Renal pelvis (tissue), 4 donors: ENCODE data around the gene STEAP3. TPM values are rescaled to one million over a fixed set of nuclear protein-coding genes. Genes with fewer than 3 reads are reported as not detected.

Experiments
- DNase-seq: peaks from one replicate; pipeline ENCODE4 v3.0.0-alpha.2; 2013
- polyA plus RNA-seq, 3 donors: library from polyadenylated mRNA; unstranded; fragments of 120-200 nt; gene quantifications; one replicate each; pipeline ENCODE4 v1.2.1, GENCODE V29; 2013; ENCODE audit not compliant: insufficient read length in 3 of 3

Gene STEAP3
- polyA plus RNA-seq, 3 donors = 1.4 to 1.6 (median 1.5) TPM

DNA sequence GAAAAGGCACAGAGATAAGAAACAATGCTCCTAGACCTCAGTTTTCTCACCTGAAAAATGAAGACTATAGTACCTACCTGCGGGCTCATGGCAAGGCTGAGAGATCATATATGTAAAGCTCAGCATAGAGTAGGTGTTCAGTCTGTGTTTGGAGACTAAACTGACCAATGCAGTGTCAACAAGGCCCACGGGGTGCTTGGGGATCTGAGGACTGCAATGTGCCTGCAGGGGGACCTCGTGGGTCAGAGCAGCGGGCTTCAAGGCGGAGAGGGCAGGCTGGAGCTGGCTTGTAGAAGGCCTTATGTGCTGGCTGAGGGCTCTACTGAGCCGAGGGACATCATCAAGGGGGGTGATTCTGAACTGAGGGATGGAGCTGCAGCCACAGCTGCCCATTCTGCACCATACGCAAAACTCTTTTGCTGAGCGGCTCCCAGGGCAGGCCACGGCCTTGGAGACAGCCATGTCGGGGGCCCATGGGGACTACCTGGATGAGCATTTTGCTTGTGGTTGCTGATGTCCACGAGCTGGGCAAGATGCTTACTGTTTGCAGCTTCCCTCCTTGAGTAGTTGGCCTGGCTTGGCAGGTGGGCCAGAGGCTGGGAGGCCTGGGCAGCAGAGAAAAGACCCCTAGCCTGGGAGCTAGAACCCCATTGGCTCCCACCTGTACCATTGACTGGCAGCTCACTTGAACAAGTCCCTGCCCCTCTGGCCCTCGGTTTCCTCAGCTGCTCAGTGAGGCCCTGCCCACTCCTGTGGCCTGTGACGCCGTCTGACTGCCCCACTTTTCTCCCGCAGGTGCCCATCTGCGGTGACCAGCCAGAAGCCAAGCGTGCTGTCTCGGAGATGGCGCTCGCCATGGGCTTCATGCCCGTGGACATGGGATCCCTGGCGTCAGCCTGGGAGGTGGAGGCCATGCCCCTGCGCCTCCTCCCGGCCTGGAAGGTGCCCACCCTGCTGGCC lies 23.5 kb downstream of the STEAP3 start:
- no peak for DNase-seq

DNA sequence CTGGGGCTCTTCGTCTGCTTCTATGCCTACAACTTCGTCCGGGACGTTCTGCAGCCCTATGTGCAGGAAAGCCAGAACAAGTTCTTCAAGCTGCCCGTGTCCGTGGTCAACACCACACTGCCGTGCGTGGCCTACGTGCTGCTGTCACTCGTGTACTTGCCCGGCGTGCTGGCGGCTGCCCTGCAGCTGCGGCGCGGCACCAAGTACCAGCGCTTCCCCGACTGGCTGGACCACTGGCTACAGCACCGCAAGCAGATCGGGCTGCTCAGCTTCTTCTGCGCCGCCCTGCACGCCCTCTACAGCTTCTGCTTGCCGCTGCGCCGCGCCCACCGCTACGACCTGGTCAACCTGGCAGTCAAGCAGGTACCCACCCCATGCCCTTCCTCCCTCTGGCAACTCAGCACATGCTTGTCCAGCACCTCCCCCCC lies 24.2 kb downstream of the STEAP3 start:
- DNase-seq = no peak

- DNase-seq = no peak
Observed at GRCh38 chr2:119248311-119248710, 24.7 kb downstream of the STEAP3 start.

- no peak for DNase-seq
Observed at GRCh38 chr2:119248751-119249150, 25.1 kb downstream of the STEAP3 start.

DNA sequence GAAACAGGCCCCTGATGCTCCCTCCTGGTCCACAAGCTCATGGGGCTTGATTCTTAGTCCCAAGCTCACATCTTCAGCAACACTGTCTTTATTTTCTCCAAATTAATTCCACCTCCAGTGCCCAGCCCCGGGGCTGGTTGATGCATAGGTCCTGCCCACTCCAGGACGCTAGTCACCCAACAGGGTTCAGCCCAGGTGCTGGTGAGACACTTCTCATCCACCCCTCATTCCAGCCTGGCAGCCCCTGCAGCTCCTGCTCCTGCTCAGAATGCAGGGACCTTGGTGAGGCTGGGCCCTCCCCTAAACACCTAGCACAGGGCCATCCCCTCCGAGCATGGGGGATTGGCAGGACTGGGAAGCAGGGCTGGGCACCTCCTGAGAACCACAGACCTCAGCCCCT lies 25.7 kb downstream of the STEAP3 start:
- DNase-seq = no peak

GRCh38 chr2:119249855-119250717 lies 26.5 kb downstream of the STEAP3 start:
- DNase-seq = no peak

GRCh38 chr2:119250718-119251290 lies 27.2 kb downstream of the STEAP3 start:
- no peak for DNase-seq

DNA sequence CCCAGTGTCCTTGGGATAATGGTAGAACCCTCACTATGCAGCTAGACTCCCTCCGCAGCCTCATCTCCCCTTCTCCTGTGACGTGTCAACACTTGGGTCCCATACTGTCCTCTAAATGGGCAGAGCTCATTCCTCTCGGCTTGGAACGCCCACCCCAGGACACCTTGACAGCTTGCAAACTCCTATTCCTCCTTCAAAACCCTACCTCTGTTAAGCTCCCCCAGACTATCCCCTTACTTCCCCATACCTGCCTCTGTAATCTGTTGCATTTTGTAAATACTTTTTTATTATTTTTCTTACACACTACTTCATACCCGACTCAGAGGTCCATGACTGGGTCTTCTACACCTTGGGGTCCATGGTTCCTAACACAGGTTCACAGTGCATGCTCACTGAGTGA lies 28.0 kb downstream of the STEAP3 start:
- DNase-seq = no peak

GRCh38 chr2:119252186-119253113 lies 28.8 kb downstream of the STEAP3 start:
- DNase-seq = no peak

GRCh38 chr2:119253114-119253702 lies 29.6 kb downstream of the STEAP3 start:
- DNase-seq = no peak

GRCh38 chr2:119253760-119254600 lies 30.3 kb downstream of the STEAP3 start:
- no peak for DNase-seq

- DNase-seq = no peak
Observed at GRCh38 chr2:119254601-119255080, 31.0 kb downstream of the STEAP3 start.

DNA sequence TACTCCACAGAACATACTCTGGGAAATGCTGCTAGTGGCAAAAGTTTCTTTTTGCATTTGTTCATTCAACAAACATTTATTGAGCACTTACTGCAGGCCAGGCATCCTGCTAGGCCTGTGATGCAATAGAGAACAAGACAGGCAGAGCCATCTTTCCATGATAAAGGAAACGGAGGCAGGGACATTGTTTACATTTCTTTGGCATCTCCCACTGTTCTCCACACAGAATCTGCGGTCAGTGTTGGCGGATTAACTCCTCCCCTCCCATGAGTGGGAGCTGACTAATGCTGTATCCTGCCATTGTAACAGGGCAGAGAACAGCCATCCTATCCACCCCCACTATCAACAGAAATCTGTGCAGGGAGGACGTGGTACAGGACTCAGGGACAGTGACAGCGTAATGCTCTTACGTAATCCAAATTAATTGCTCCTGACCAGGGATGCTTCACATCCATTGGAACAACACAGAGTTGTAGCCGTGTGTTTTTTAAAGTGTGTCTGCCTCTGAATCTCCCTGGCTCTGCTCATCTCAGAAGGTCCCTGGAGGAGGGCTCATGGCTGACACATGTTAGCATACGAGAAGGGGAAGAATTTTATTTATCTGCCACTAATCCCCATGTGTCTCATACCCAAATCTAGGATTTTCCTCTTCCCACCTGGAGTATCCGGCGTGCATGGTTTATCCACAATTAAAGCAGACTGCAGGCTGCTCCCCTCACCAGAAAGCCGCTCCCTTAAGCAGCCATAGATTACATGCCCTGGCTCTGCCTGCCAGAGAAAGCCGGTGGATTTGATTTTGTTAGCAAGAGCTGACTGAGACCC lies 32.3 kb downstream of the STEAP3 start:
- DNase-seq = peak; percentile 36

DNA sequence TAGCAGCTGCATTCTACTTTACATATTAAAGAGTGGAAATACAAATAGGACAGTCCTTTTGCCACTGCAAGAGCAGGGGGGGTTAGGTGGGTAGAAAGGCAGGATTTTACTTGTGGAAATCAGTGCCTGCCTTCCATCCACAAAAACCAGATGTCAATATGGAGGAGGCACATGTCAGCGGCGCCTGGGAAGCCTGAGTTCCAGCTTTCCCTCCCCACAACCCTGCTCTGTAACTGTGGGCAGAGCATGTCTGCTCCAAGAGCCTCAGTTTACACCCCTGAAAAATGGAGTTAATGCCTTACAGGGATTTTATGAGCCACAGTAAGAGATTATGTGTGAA lies 32.9 kb downstream of the STEAP3 start:
- DNase-seq = no peak

GRCh38 chr2:119257198-119257597 lies 33.6 kb downstream of the STEAP3 start:
- no peak for DNase-seq

GRCh38 chr2:119259296-119259860 lies 35.7 kb downstream of the STEAP3 start:
- no peak for DNase-seq

- DNase-seq = no peak
Observed at GRCh38 chr2:119260646-119261492, 37.2 kb downstream of the STEAP3 start.
